ENCODE data around the gene IFIH1. TPM values are rescaled to one million over a fixed set of nuclear protein-coding genes. Genes with fewer than 3 reads are reported as not detected.

The IFIH1 gene
- polyA plus RNA-seq, 1 of the 3 experiments (the other 2 are of a cell fraction), result 1.0 TPM

- ChIA-PET CTCF (interaction anchor here (1.5 kb wide), 1 partner anchor 30 kb away, joined by 4 read pairs; no protein-coding TSS in a partner anchor), POLR2A (no interaction called here)
- H3K9me3 ChIP-seq, result no peaks in the 10 kb centered on the region
- 73% methylated on average over 12 of the region's 12 CpGs for WGBS (ENCODE audit: low lambda C conversion rate)
- no peaks in the 10 kb centered on the region for H3K79me2 ChIP-seq (ENCODE audit: insufficient read depth)
- no peak for TF ChIP-seq NFIC (IDR thresholded peaks at IDR 0.05; ENCODE audit: borderline replicate concordance)
- no peak for TF ChIP-seq ELF1 (IDR thresholded peaks at IDR 0.05)
- TF ChIP-seq EP300 (IDR thresholded peaks at IDR 0.05; ENCODE audit: borderline replicate concordance in 1 of 2, low read depth in 1 of 2, low read length in 1 of 2), result no peak
- H3K9ac ChIP-seq, result no peak overlapping the region
- H2AFZ ChIP-seq (ENCODE audit: low read depth), result no peak overlapping the region
- H3K4me2 ChIP-seq, result no peak overlapping the region
- no peaks in the 10 kb centered on the region for H3K4me1 ChIP-seq (ENCODE audit: control insufficient read depth in 1 of 2, insufficient read depth in 2 of 2, low read depth in 1 of 2, low read length in 1 of 2)
- no peaks in the 10 kb centered on the region for H3F3A ChIP-seq (replicated peaks; ENCODE audit: insufficient read depth)
- no peak for DNase-seq
- no peaks in the 10 kb centered on the region for H3K27me3 ChIP-seq (ENCODE audit: insufficient read depth)
- no peaks in the 10 kb centered on the region for H4K20me1 ChIP-seq (ENCODE audit: insufficient read depth)
- H3K36me3 ChIP-seq (replicated peaks in 1 of 2; ENCODE audit: control insufficient read depth in 1 of 2, insufficient read depth in 2 of 2, low read length in 1 of 2), result no peaks in the 10 kb centered on the region
- no peaks in the 10 kb centered on the region for H3K9me2 ChIP-seq
- no peak overlapping the region for H3K27ac ChIP-seq (ENCODE audit: low read depth in 2 of 2, low read length in 1 of 2)
- no peak overlapping the region for H3K4me3 ChIP-seq (ENCODE audit: low read depth in 2 of 2, low read length in 1 of 2)
Measured at GRCh38 chr2:162328424-162329157, 10.1 kb upstream of the IFIH1 start.

GRCh38 chr2:162327806-162328205, 9.3 kb upstream of the IFIH1 start:
- no peak for DNase-seq
- H3K9ac ChIP-seq, result no peak overlapping the region
- H3K4me1 ChIP-seq (ENCODE audit: control insufficient read depth in 1 of 2, insufficient read depth in 2 of 2, low read depth in 1 of 2, low read length in 1 of 2), result no peaks in the 10 kb centered on the region
- CTCF ChIA-PET, result interaction anchor here (1.5 kb wide), 1 partner anchor 29 kb away, joined by 4 read pairs; no protein-coding TSS in a partner anchor
- no peak overlapping the region for H3K27ac ChIP-seq (ENCODE audit: low read depth in 2 of 2, low read length in 1 of 2)
- POLR2A ChIA-PET, result no interaction called here
- TF ChIP-seq POLR2AphosphoS5 (IDR thresholded peaks at IDR 0.05; ENCODE audit: low read depth, low read length) (no peak), NRF1 (IDR thresholded peaks at IDR 0.05; ENCODE audit: low read depth, low read length) (no peak), EZH2phosphoT487 (IDR thresholded peaks at IDR 0.05; ENCODE audit: borderline replicate concordance, low read depth) (no peak), RAD21 (IDR thresholded peaks at IDR 0.05; ENCODE audit: low read length) (no peak), SIN3A (IDR thresholded peaks at IDR 0.05; ENCODE audit: borderline replicate concordance, low read depth, low read length) (no peak), FOSL2 (IDR thresholded peaks at IDR 0.05; ENCODE audit: borderline replicate concordance, low read depth) (no peak), ZBTB33 (IDR thresholded peaks at IDR 0.05; ENCODE audit: borderline replicate concordance, low read depth) (no peak), NFIC (IDR thresholded peaks at IDR 0.05; ENCODE audit: borderline replicate concordance) (no peak), TEAD4 (IDR thresholded peaks at IDR 0.05; ENCODE audit: borderline replicate concordance, insufficient read depth) (no peak), GABPA (IDR thresholded peaks at IDR 0.05; ENCODE audit: low read depth) (no peak), PBX3 (IDR thresholded peaks at IDR 0.05) (no peak), JUND (IDR thresholded peaks at IDR 0.05) (no peak), USF2 (IDR thresholded peaks at IDR 0.05; ENCODE audit: borderline replicate concordance, low read depth, low read length) (no peak), MAX (IDR thresholded peaks at IDR 0.05; ENCODE audit: low read depth) (no peak)
- H3K27me3 ChIP-seq (ENCODE audit: insufficient read depth), result no peaks in the 10 kb centered on the region
- H3K9me3 ChIP-seq, result no peaks in the 10 kb centered on the region
- H3K9me2 ChIP-seq, result no peaks in the 10 kb centered on the region
- H4K20me1 ChIP-seq (ENCODE audit: insufficient read depth), result no peaks in the 10 kb centered on the region
- 80% methylated on average over 14 of the region's 15 CpGs for WGBS (ENCODE audit: low lambda C conversion rate)
- H3K4me2 ChIP-seq, result no peak overlapping the region
- no peaks in the 10 kb centered on the region for H3K79me2 ChIP-seq (ENCODE audit: insufficient read depth)
- no peak overlapping the region for H3K4me3 ChIP-seq (ENCODE audit: low read depth in 2 of 2, low read length in 1 of 2)
- H2AFZ ChIP-seq (ENCODE audit: low read depth), result no peak overlapping the region
- H3K36me3 ChIP-seq (replicated peaks in 1 of 2; ENCODE audit: control insufficient read depth in 1 of 2, insufficient read depth in 2 of 2, low read length in 1 of 2), result no peaks in the 10 kb centered on the region
- H3F3A ChIP-seq (replicated peaks; ENCODE audit: insufficient read depth), result no peaks in the 10 kb centered on the region

All from SK-N-SH (cell line).